H1 (cell line): ENCODE measurements around the gene KTN1. TPM values are rescaled to one million over a fixed set of nuclear protein-coding genes. Genes with fewer than 3 reads are reported as not detected.

Experiments used
- CTCF ChIA-PET: fragments of 300-600 bp; sonication (Branson Sonifier 250); formaldehyde crosslinking; loops from one replicate; lab custom pipeline; 2021; ENCODE audit not compliant: partially characterized antibody; lab: Charles Lee
- POLR2A ChIA-PET: fragments of 300-600 bp; sonication (Branson Sonifier 250); formaldehyde crosslinking; loops from one replicate; lab custom pipeline; 2021; ENCODE audit warnings: inconsistent platforms; ENCODE audit not compliant: partially characterized antibody; lab: Charles Lee
- DNase-seq, 2 experiments: peaks; one replicate each; pipeline versions ENCODE4 v3.0.0 to v3.0.0-alpha.2; 2010 to 2022; ENCODE audit warnings: low spot score in 2 of 2, low read depth in 1 of 2, mixed read lengths in 1 of 2
- FAIRE-seq: peaks from 2 replicates; lab custom pipeline; 2011; peaks lifted over from hg19 to GRCh38; lab: Jason Lieb, UNC
- H2AFZ ChIP-seq: 2 replicates; pipeline ENCODE4 v1.8.1; 2012; ENCODE audit warnings: low read length, inconsistent platforms
- H2AK5ac ChIP-seq: 2 replicates; pipeline ENCODE4 v1.6.1; 2013; ENCODE audit warnings: low read depth, low read length
- H2BK120ac ChIP-seq: replicated peaks from 2 replicates; pipeline ENCODE3; 2013; ENCODE audit warnings: low read depth, low read length, inconsistent platforms
- H2BK12ac ChIP-seq: 2 replicates; pipeline ENCODE4 v1.6.1; 2013; ENCODE audit warnings: low read depth, low read length
- H2BK15ac ChIP-seq: 2 replicates; pipeline ENCODE4 v1.6.1; 2013; ENCODE audit warnings: low read length
- H2BK20ac ChIP-seq: 2 replicates; pipeline ENCODE4 v1.6.1; 2013; ENCODE audit warnings: low read length
- H2BK5ac ChIP-seq: 2 replicates; pipeline ENCODE4 v1.6.1; 2013; ENCODE audit warnings: low read depth, low read length
- H3K14ac ChIP-seq: 2 replicates; pipeline ENCODE4 v1.6.1; 2013; ENCODE audit warnings: inconsistent platforms; ENCODE audit not compliant: insufficient read length
- H3K18ac ChIP-seq: 2 replicates; pipeline ENCODE4 v1.6.1; 2013; ENCODE audit warnings: low read length; ENCODE audit errors: extremely low read depth
- H3K23ac ChIP-seq: 2 replicates; pipeline ENCODE4 v1.6.1; 2013; ENCODE audit warnings: inconsistent platforms; ENCODE audit not compliant: insufficient read length
- H3K23me2 ChIP-seq: 2 replicates; pipeline ENCODE4 v1.6.1; 2013; ENCODE audit warnings: low read depth, low read length
- H3K27ac ChIP-seq: 2 replicates; pipeline ENCODE4 v1.6.1; 2011; ENCODE audit warnings: low read depth, low read length, inconsistent platforms
- H3K27me3 ChIP-seq, 4 experiments: replicated peaks in 1 of 4; 1 replicate in 1 of 4; 2 replicates in 3 of 4; pipeline versions ENCODE4 v1.6.1 to v1.8.1; 2011 to 2013; ENCODE audit warnings: low read length in 3 of 4, mild to moderate bottlenecking in 3 of 4, inconsistent platforms in 2 of 4, mixed read lengths in 2 of 4, moderate library complexity in 1 of 4; ENCODE audit not compliant: control insufficient read depth in 3 of 4, insufficient read depth in 3 of 4; ENCODE audit errors: extremely low read depth in 1 of 4
- H3K36me3 ChIP-seq, 4 experiments: 2 replicates each; pipeline versions ENCODE4 v1.6.1 to v1.8.1; 2011 to 2013; ENCODE audit warnings: mild to moderate bottlenecking in 4 of 4, low read length in 3 of 4, moderate library complexity in 2 of 4, control low read depth in 1 of 4, inconsistent platforms in 1 of 4; ENCODE audit not compliant: insufficient read depth in 4 of 4, control insufficient read depth in 2 of 4
- H3K4ac ChIP-seq: replicated peaks from 2 replicates; pipeline ENCODE3; 2013; ENCODE audit warnings: low read length, low read depth, mixed read lengths, inconsistent platforms; ENCODE audit not compliant: insufficient read length
- H3K4me1 ChIP-seq, 4 experiments: replicated peaks in 1 of 4; 1 replicate in 1 of 4; 2 replicates in 3 of 4; pipeline versions ENCODE4 v1.6.1 to v1.8.1; 2011 to 2013; ENCODE audit warnings: low read length in 3 of 4, inconsistent platforms in 2 of 4, mixed read lengths in 1 of 4; ENCODE audit not compliant: insufficient read depth in 4 of 4, control insufficient read depth in 3 of 4
- H3K4me2 ChIP-seq, 2 experiments: 2 replicates each; pipeline versions ENCODE4 v1.6.1 to v1.8.1; 2011 to 2013; ENCODE audit warnings: low read depth in 2 of 2, low read length in 2 of 2, control low read depth in 1 of 2, inconsistent platforms in 1 of 2, mild to moderate bottlenecking in 1 of 2; ENCODE audit not compliant: insufficient read depth in 1 of 2
- H3K4me3 ChIP-seq, 4 experiments: fragments of 200-600, 300-600 bp in 1 of 4; sonication (generic), shearing (Covaris generic), sonication (Bioruptor Twin) in 1 of 4; 2 replicates each; pipeline versions ENCODE4 v1.5.1 to v1.8.1; 2011 to 2016; ENCODE audit warnings: low read length in 4 of 4, low read depth in 3 of 4, control low read depth in 2 of 4, inconsistent platforms in 2 of 4, mild to moderate bottlenecking in 2 of 4, mixed read lengths in 1 of 4, moderate library complexity in 1 of 4; ENCODE audit not compliant: insufficient read depth in 2 of 4; ENCODE audit errors: extremely low read depth in 1 of 4
- H3K56ac ChIP-seq: replicated peaks from 2 replicates; pipeline ENCODE3; 2013; ENCODE audit warnings: low read depth, mild to moderate bottlenecking, mixed read lengths, low read length, inconsistent platforms; ENCODE audit not compliant: insufficient read length
- H3K79me1 ChIP-seq: 2 replicates; pipeline ENCODE4 v1.6.1; 2013; ENCODE audit warnings: low read depth, low read length, control low read depth
- H3K79me2 ChIP-seq, 2 experiments: 2 replicates each; pipeline versions ENCODE4 v1.6.1 to v1.8.1; 2012 to 2013; ENCODE audit warnings: low read length in 2 of 2, mild to moderate bottlenecking in 2 of 2, inconsistent platforms in 1 of 2; ENCODE audit not compliant: insufficient read depth in 2 of 2, control insufficient read depth in 1 of 2
- H3K9ac ChIP-seq, 4 experiments: replicated peaks in 1 of 4; 1 replicate in 1 of 4; 2 replicates in 3 of 4; pipeline versions ENCODE4 v1.6.1 to v1.8.1; 2011 to 2013; ENCODE audit warnings: low read depth in 3 of 4, low read length in 3 of 4, control low read depth in 2 of 4, mild to moderate bottlenecking in 2 of 4, moderate library complexity in 2 of 4, inconsistent platforms in 1 of 4; ENCODE audit errors: extremely low read depth in 1 of 4
- H3K9me3 ChIP-seq, 2 experiments: 2 replicates each; pipeline versions ENCODE4 v1.6.1 to v1.8.1; 2012 to 2013; ENCODE audit warnings: mild to moderate bottlenecking in 2 of 2, moderate library complexity in 2 of 2, control low read depth in 1 of 2, inconsistent platforms in 1 of 2, low read depth in 1 of 2, low read length in 1 of 2, mixed read lengths in 1 of 2; ENCODE audit not compliant: insufficient read depth in 2 of 2
- H4K20me1 ChIP-seq, 2 experiments: replicated peaks in 1 of 2; 2 replicates each; pipeline versions ENCODE3 to v1.8.1; 2011 to 2013; ENCODE audit warnings: inconsistent platforms in 2 of 2, low read length in 2 of 2, mild to moderate bottlenecking in 1 of 2; ENCODE audit not compliant: insufficient read depth in 2 of 2, control insufficient read depth in 1 of 2
- H4K5ac ChIP-seq: 2 replicates; pipeline ENCODE4 v1.6.1; 2013; ENCODE audit warnings: low read length, low read depth, mixed read lengths, inconsistent platforms; ENCODE audit not compliant: insufficient read length
- H4K8ac ChIP-seq: 2 replicates; pipeline ENCODE4 v1.8.0; 2013; ENCODE audit warnings: mild to moderate bottlenecking, moderate library complexity, low read length, inconsistent platforms; ENCODE audit not compliant: insufficient read depth; ENCODE audit errors: extremely low read depth
- H4K91ac ChIP-seq: replicated peaks from 2 replicates; pipeline ENCODE3; 2013; ENCODE audit warnings: low read length, mixed read lengths, inconsistent platforms; ENCODE audit not compliant: insufficient read length
- CREB1 ChIP-seq: IDR thresholded peaks from 2 replicates; pipeline ENCODE4 v1.6.1; 2012; ENCODE audit warnings: inconsistent platforms
- EZH2 ChIP-seq: fragments of 200-600 bp; sonication (generic); IDR thresholded peaks from 2 replicates; pipeline ENCODE4 v1.7.1; 2012; ENCODE audit warnings: low read depth, mild to moderate bottlenecking, moderate library complexity, low read length, inconsistent platforms; ENCODE audit not compliant: severe bottlenecking
- PHF8 ChIP-seq: fragments of 200-600 bp; sonication (generic); conservative IDR thresholded peaks from 2 replicates; pipeline ENCODE4 v1.7.1; 2012; ENCODE audit warnings: low read depth, mild to moderate bottlenecking, inconsistent platforms, low read length, moderate library complexity
- SIRT6 ChIP-seq: IDR thresholded peaks from one replicate; pipeline ENCODE4 v1.7.1; 2012; ENCODE audit warnings: low read length, inconsistent platforms
- ZNF274 ChIP-seq: IDR thresholded peaks from 2 replicates; pipeline ENCODE4 v1.7.0; 2012; ENCODE audit warnings: low read length, borderline replicate concordance; ENCODE audit errors: extremely low read depth
- polyA plus RNA-seq, 7 experiments: library from polyadenylated mRNA; depleted of rRNA in 3 of 7; stranded (reverse) in 5 of 7; unstranded in 2 of 7; fragments of >200 nt in 5 of 7; fragments of 200-250 nt in 2 of 7; gene quantifications; 1 replicate in 5 of 7; 2 replicates in 1 of 7; 4 replicates in 1 of 7; pipeline versions ENCODE4 v1.2.1 to v1.2.3, GENCODE V29; 2011 to 2013; ENCODE audit warnings: missing spikeins in 2 of 7, mixed read lengths in 2 of 7
- total RNA-seq: library from RNA; stranded (reverse); fragmentation: NEBNext Ultra II Directional; extraction: Animal tissue kit (Norgen Biotek cat#: 25700); gene quantifications from 2 replicates; pipeline ENCODE4 v1.2.1, GENCODE V29; 2021
- TF ChIP-seq, protein P1 (sequence below): IDR thresholded peaks from 2 replicates; pipeline ENCODE4 v1.6.1; 2011; ENCODE audit warnings: low read length, improper control_type of control experiment

KTN1 gene
- total and polyA plus RNA-seq, 2 of the 8 experiments (the other 6 are each of a cell fraction or from before 2014, with no cell fraction given), result 15.4 to 151 TPM

- H3K27me3 ChIP-seq, result no peaks in the 10 kb centered on the region
Measured at GRCh38 chr14:55691659-55692058, 111.7 kb downstream of the KTN1 start.

More at GRCh38 chr14:55691659-55692058, 111.7 kb downstream of the KTN1 start:
- Histone ChIP-seq H2BK12ac (no peak overlapping the region), H3K4me1 (peaks cover 0 to 3% (median 1%) of the 10 kb centered on the region in 4 experiments; a peak in 3 of 7 replicates), H4K91ac (no peak overlapping the region), H4K5ac (no peak overlapping the region), H3K36me3 (no peaks in the 10 kb centered on the region), H2BK120ac (no peak overlapping the region), H3K4me2 (no peak overlapping the region), H3K56ac (no peak overlapping the region), H3K23me2 (no peaks in the 10 kb centered on the region), H3K4ac (no peak overlapping the region), H3K14ac (no peak overlapping the region), H3K79me2 (no peaks in the 10 kb centered on the region), H3K9ac (no peak overlapping the region), H2BK15ac (no peak overlapping the region), H3K4me3 (no peak overlapping the region), H3K79me1 (no peaks in the 10 kb centered on the region), H3K18ac (no peak overlapping the region), H2BK20ac (no peak overlapping the region), H3K9me3 (no peaks in the 10 kb centered on the region), H2BK5ac (no peak overlapping the region), H4K20me1 (no peaks in the 10 kb centered on the region), H2AK5ac (no peak overlapping the region), H2AFZ (no peak overlapping the region), H3K27ac (no peak overlapping the region), H4K8ac (no peak overlapping the region), H3K23ac (no peak overlapping the region)
- TF ChIP-seq ZNF274 (no peak), PHF8 (no peak), CREB1 (no peak), EZH2 (no peak), SIRT6 (no peak)
- TF ChIP-seq, protein P1, sequence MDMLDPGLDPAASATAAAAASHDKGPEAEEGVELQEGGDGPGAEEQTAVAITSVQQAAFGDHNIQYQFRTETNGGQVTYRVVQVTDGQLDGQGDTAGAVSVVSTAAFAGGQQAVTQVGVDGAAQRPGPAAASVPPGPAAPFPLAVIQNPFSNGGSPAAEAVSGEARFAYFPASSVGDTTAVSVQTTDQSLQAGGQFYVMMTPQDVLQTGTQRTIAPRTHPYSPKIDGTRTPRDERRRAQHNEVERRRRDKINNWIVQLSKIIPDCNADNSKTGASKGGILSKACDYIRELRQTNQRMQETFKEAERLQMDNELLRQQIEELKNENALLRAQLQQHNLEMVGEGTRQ, result no peak
- no peak for DNase-seq
- ChIA-PET POLR2A (no interaction called here), CTCF (no interaction called here)
- no peak for FAIRE-seq
